ENCODE data around the gene HIPK1. TPM values are rescaled to one million over a fixed set of nuclear protein-coding genes. Genes with fewer than 3 reads are reported as not detected.
A peak's percentile ranks its signal among the peaks of the same experiment; 100 is the strongest.

Gene HIPK1
- total and polyA plus RNA-seq, 4 donors, result 10.9 to 87.2 (median 54.5) TPM

GRCh38 chr1:113931451-113931851 is 2.3 kb downstream of the HIPK1 start:
- Histone ChIP-seq H3K4me3 (no peak overlapping the region), H3K9ac (ENCODE audit: insufficient read depth in 1 of 2, low read length in 2 of 2) (peak overlapping the region in 1 of 2 donors; percentile 35), H3K9me3 (ENCODE audit: control insufficient read depth in 4 of 4, insufficient read depth in 3 of 4, low read length in 3 of 4) (no peaks in the 10 kb centered on the region), H3K27ac (ENCODE audit: low read depth in 1 of 2, low read length in 1 of 2) (no peak overlapping the region), H3K27me3 (ENCODE audit: control insufficient read depth in 3 of 3, insufficient read depth in 3 of 3, low read length in 2 of 3) (no peaks in the 10 kb centered on the region), H3K4me1 (ENCODE audit: control insufficient read depth in 5 of 5, insufficient read depth in 5 of 5, low read length in 5 of 5) (peaks cover 0 to 25% (median 10%) of the 10 kb centered on the region in 5 donors), H3K36me3 (ENCODE audit: control insufficient read depth in 4 of 4, insufficient read depth in 4 of 4, low read length in 4 of 4) (peaks cover 0 to 3% (median 0%) of the 10 kb centered on the region in 4 donors)
- no peak for TF ChIP-seq CTCF (IDR thresholded peaks at IDR 0.05; ENCODE audit: control extremely low read depth, extremely low read depth)
- WGBS, 2 donors, result 9 to 14% methylated on average over 3 of the region's 3 CpGs
- ATAC-seq (ENCODE audit: insufficient read depth, low FRiP score) (no peak), DNase-seq (peak in 1 of 3 donors; percentile 40)

GRCh38 chr1:113934006-113934405 is 4.9 kb downstream of the HIPK1 start:
- no peaks in the 10 kb centered on the region for H3K9me3 ChIP-seq (ENCODE audit: control insufficient read depth in 4 of 4, insufficient read depth in 3 of 4, low read length in 3 of 4)
- no peak overlapping the region for H3K27ac ChIP-seq (ENCODE audit: low read depth in 1 of 2, low read length in 1 of 2)
- no peaks in the 10 kb centered on the region for H3K27me3 ChIP-seq (ENCODE audit: control insufficient read depth in 3 of 3, insufficient read depth in 3 of 3, low read length in 2 of 3)
- no peak for ATAC-seq (ENCODE audit: insufficient read depth, low FRiP score)
- no peak for DNase-seq
- no peak overlapping the region for H3K4me3 ChIP-seq
- no peak overlapping the region for H3K9ac ChIP-seq (ENCODE audit: insufficient read depth in 1 of 2, low read length in 2 of 2)
- no peak for TF ChIP-seq CTCF (IDR thresholded peaks at IDR 0.05; ENCODE audit: control extremely low read depth, extremely low read depth)
- peaks cover 0 to 3% (median 0%) of the 10 kb centered on the region in 4 donors for H3K36me3 ChIP-seq (ENCODE audit: control insufficient read depth in 4 of 4, insufficient read depth in 4 of 4, low read length in 4 of 4)
- H3K4me1 ChIP-seq (ENCODE audit: control insufficient read depth in 5 of 5, insufficient read depth in 5 of 5, low read length in 5 of 5), result peaks cover 7 to 21% (median 10%) of the 10 kb centered on the region in 5 donors

GRCh38 chr1:113934511-113935055 is 5.5 kb downstream of the HIPK1 start:
- no peaks in the 10 kb centered on the region for H3K9me3 ChIP-seq (ENCODE audit: control insufficient read depth in 4 of 4, insufficient read depth in 3 of 4, low read length in 3 of 4)
- ATAC-seq (ENCODE audit: insufficient read depth, low FRiP score), result no peak
- H3K36me3 ChIP-seq (ENCODE audit: control insufficient read depth in 4 of 4, insufficient read depth in 4 of 4, low read length in 4 of 4), result no peaks in the 10 kb centered on the region
- H3K27ac ChIP-seq (ENCODE audit: low read depth in 1 of 2, low read length in 1 of 2), result no peak overlapping the region
- H3K4me1 ChIP-seq (ENCODE audit: control insufficient read depth in 5 of 5, insufficient read depth in 5 of 5, low read length in 5 of 5), result peaks cover 7 to 23% (median 10%) of the 10 kb centered on the region in 5 donors
- no peak for DNase-seq
- no peaks in the 10 kb centered on the region for H3K27me3 ChIP-seq (ENCODE audit: control insufficient read depth in 3 of 3, insufficient read depth in 3 of 3, low read length in 2 of 3)
- no peak overlapping the region for H3K9ac ChIP-seq (ENCODE audit: insufficient read depth in 1 of 2, low read length in 2 of 2)
- no peak for TF ChIP-seq CTCF (IDR thresholded peaks at IDR 0.05; ENCODE audit: control extremely low read depth, extremely low read depth)
- WGBS, 2 donors, result 49 to 74% methylated on average over 5 of the region's 5 CpGs
- no peak overlapping the region for H3K4me3 ChIP-seq

- H3K9ac ChIP-seq (ENCODE audit: insufficient read depth in 1 of 2, low read length in 2 of 2), result no peak overlapping the region
- WGBS, 2 donors, result 90 to 95% methylated on average over 1 of the region's 1 CpG
- ATAC-seq (ENCODE audit: insufficient read depth, low FRiP score) (no peak), DNase-seq (no peak)
- no peaks in the 10 kb centered on the region for H3K27me3 ChIP-seq (ENCODE audit: control insufficient read depth in 3 of 3, insufficient read depth in 3 of 3, low read length in 2 of 3)
- peaks cover 0 to under 1% (median 0%) of the 10 kb centered on the region in 4 donors for H3K36me3 ChIP-seq (ENCODE audit: control insufficient read depth in 4 of 4, insufficient read depth in 4 of 4, low read length in 4 of 4)
- peaks cover 7 to 23% (median 10%) of the 10 kb centered on the region in 5 donors for H3K4me1 ChIP-seq (ENCODE audit: control insufficient read depth in 5 of 5, insufficient read depth in 5 of 5, low read length in 5 of 5)
- no peaks in the 10 kb centered on the region for H3K9me3 ChIP-seq (ENCODE audit: control insufficient read depth in 4 of 4, insufficient read depth in 3 of 4, low read length in 3 of 4)
- no peak overlapping the region for H3K27ac ChIP-seq (ENCODE audit: low read depth in 1 of 2, low read length in 1 of 2)
- H3K4me3 ChIP-seq, result no peak overlapping the region
- TF ChIP-seq CTCF (IDR thresholded peaks at IDR 0.05; ENCODE audit: control extremely low read depth, extremely low read depth), result no peak
These were observed 6.1 kb downstream of the HIPK1 start for GRCh38 chr1:113935176-113935575.

Measured in lung (tissue), 12 donors.